ENCODE results near the gene GCC1. TPM values are rescaled to one million over a fixed set of nuclear protein-coding genes. Genes with fewer than 3 reads are reported as not detected.

Gene GCC1
- total RNA-seq, 4 donors from 2014 or later: 13.5 to 17.3 (median 14.9) TPM

- Histone ChIP-seq H3K27ac (no peak overlapping the region), H3K27me3 (no peaks in the 10 kb centered on the region), H3K9me3 (no peaks in the 10 kb centered on the region), H3K4me1 (no peaks in the 10 kb centered on the region), H3K4me3 (no peak overlapping the region), H3K36me3 (no peaks in the 10 kb centered on the region)
- WGBS, 2 donors: 83 to 87% methylated on average over 3 of the region's 3 CpGs
- DNase-seq: no peak
- intact Hi-C loops (cut with DNase I): no loop called here
- TF ChIP-seq POLR2A (IDR thresholded peaks at IDR 0.05): no peak
- TF ChIP-seq CTCF (IDR thresholded peaks at IDR 0.05): no peak
Observed at GRCh38 chr7:127566242-127566641, 19.2 kb downstream of the GCC1 start.

GRCh38 chr7:127557803-127558202 lies 27.6 kb downstream of the GCC1 start:
- no peaks in the 10 kb centered on the region for H3K36me3 ChIP-seq
- H3K4me3 ChIP-seq: no peak overlapping the region
- H3K4me1 ChIP-seq: no peaks in the 10 kb centered on the region
- DNase-seq: no peak
- H3K27ac ChIP-seq: no peak overlapping the region
- TF ChIP-seq CTCF (IDR thresholded peaks at IDR 0.05) (no peak), POLR2A (IDR thresholded peaks at IDR 0.05) (no peak)
- H3K9me3 ChIP-seq: no peaks in the 10 kb centered on the region
- 60 to 66% methylated on average over 2 of the region's 2 CpGs for WGBS, 2 donors
- H3K27me3 ChIP-seq: no peaks in the 10 kb centered on the region
- intact Hi-C loops (cut with DNase I): no loop called here

GRCh38 chr7:127556404-127556803 lies 29.0 kb downstream of the GCC1 start:
- Histone ChIP-seq H3K4me1 (no peaks in the 10 kb centered on the region), H3K4me3 (no peak overlapping the region), H3K9me3 (no peaks in the 10 kb centered on the region), H3K36me3 (no peaks in the 10 kb centered on the region), H3K27ac (no peak overlapping the region), H3K27me3 (no peaks in the 10 kb centered on the region)
- no peak for DNase-seq
- 82 to 87% methylated on average over 2 of the region's 2 CpGs for WGBS, 2 donors
- TF ChIP-seq CTCF (IDR thresholded peaks at IDR 0.05) (no peak), POLR2A (IDR thresholded peaks at IDR 0.05) (no peak)
- intact Hi-C loops (cut with DNase I): no loop called here

- Histone ChIP-seq H3K9me3 (no peaks in the 10 kb centered on the region), H3K4me1 (no peaks in the 10 kb centered on the region), H3K4me3 (no peak overlapping the region), H3K36me3 (no peaks in the 10 kb centered on the region), H3K27ac (no peak overlapping the region), H3K27me3 (no peaks in the 10 kb centered on the region)
- 72 to 77% methylated on average over 4 of the region's 4 CpGs for WGBS, 2 donors
- DNase-seq: no peak
- no peak for TF ChIP-seq POLR2A (IDR thresholded peaks at IDR 0.05)
- TF ChIP-seq CTCF (IDR thresholded peaks at IDR 0.05): no peak
- intact Hi-C loops (cut with DNase I): no loop called here
Observed at GRCh38 chr7:127551941-127552340, 33.5 kb downstream of the GCC1 start.

- Histone ChIP-seq H3K4me1 (no peaks in the 10 kb centered on the region), H3K27ac (no peak overlapping the region), H3K27me3 (no peaks in the 10 kb centered on the region), H3K9me3 (peaks cover 0 to 7% (median 7%) of the 10 kb centered on the region in 3 donors), H3K36me3 (no peaks in the 10 kb centered on the region), H3K4me3 (no peak overlapping the region)
- peak in 1 of 6 experiments; percentile 8 for TF ChIP-seq CTCF (IDR thresholded peaks at IDR 0.05)
- TF ChIP-seq POLR2A (IDR thresholded peaks at IDR 0.05): no peak
- intact Hi-C loops (cut with DNase I): no loop called here
- WGBS, 2 donors: 30 to 50% methylated on average over 1 of the region's 1 CpG
- no peak for DNase-seq
Observed at GRCh38 chr7:127550247-127550646, 35.1 kb downstream of the GCC1 start.

All from esophagus squamous epithelium (tissue), 5 donors.